Astrocyte of the cerebellum (primary cell): ENCODE data around the gene CFAP299.

Source experiments
- DNase-seq: peaks from one replicate; pipeline ENCODE4 v3.0.0-alpha.2; 2011; ENCODE audit warnings: low read depth
- H3K4me3 ChIP-seq: 2 replicates; pipeline ENCODE4 v1.5.1; 2011; ENCODE audit warnings: mild to moderate bottlenecking, low read depth, low read length, moderate library complexity
- CTCF ChIP-seq: IDR thresholded peaks from 2 replicates; pipeline ENCODE4 v1.5.1; 2012; ENCODE audit warnings: low read length, low read depth, moderate library complexity, mild to moderate bottlenecking; ENCODE audit errors: missing control alignments
- in situ Hi-C: cut with HindIII; loops from 2 replicates; pipeline ENCODE4 v1.10.0; 2017; ENCODE audit warnings: low sequenced_read_pairs

The CFAP299 gene

GRCh38 chr4:80417019-80417418 lies 81.5 kb downstream of the CFAP299 start:
- H3K4me3 ChIP-seq, result no peak overlapping the region
- no peak for DNase-seq
- no peak for TF ChIP-seq CTCF
- in situ Hi-C loops, result no loop called here

GRCh38 chr4:80419946-80420345 lies 84.4 kb downstream of the CFAP299 start:
- DNase-seq, result no peak
- in situ Hi-C loops, result no loop called here
- no peak for TF ChIP-seq CTCF
- H3K4me3 ChIP-seq, result no peak overlapping the region

GRCh38 chr4:80420638-80421037 lies 85.1 kb downstream of the CFAP299 start:
- in situ Hi-C loops, result no loop called here
- no peak for DNase-seq
- H3K4me3 ChIP-seq, result no peak overlapping the region
- no peak for TF ChIP-seq CTCF

- TF ChIP-seq CTCF, result no peak
- H3K4me3 ChIP-seq, result no peak overlapping the region
- in situ Hi-C loops, result no loop called here
- DNase-seq, result no peak
These were observed 87.3 kb downstream of the CFAP299 start for GRCh38 chr4:80422727-80423404.

- DNase-seq, result no peak
- TF ChIP-seq CTCF, result no peak
- H3K4me3 ChIP-seq, result no peak overlapping the region
- in situ Hi-C loops, result no loop called here
These were observed 88.2 kb downstream of the CFAP299 start for GRCh38 chr4:80423553-80424224.

GRCh38 chr4:80424225-80424581 lies 88.7 kb downstream of the CFAP299 start:
- no peak overlapping the region for H3K4me3 ChIP-seq
- in situ Hi-C loops, result no loop called here
- TF ChIP-seq CTCF, result no peak
- DNase-seq, result no peak
